ELR (cell line): Measurements from ENCODE around the gene CD63.

Experiments
- DNase-seq: peaks from one replicate; pipeline ENCODE4 v3.0.0-alpha.2; 2015; ENCODE audit warnings: low read depth

CD63 gene

DNA sequence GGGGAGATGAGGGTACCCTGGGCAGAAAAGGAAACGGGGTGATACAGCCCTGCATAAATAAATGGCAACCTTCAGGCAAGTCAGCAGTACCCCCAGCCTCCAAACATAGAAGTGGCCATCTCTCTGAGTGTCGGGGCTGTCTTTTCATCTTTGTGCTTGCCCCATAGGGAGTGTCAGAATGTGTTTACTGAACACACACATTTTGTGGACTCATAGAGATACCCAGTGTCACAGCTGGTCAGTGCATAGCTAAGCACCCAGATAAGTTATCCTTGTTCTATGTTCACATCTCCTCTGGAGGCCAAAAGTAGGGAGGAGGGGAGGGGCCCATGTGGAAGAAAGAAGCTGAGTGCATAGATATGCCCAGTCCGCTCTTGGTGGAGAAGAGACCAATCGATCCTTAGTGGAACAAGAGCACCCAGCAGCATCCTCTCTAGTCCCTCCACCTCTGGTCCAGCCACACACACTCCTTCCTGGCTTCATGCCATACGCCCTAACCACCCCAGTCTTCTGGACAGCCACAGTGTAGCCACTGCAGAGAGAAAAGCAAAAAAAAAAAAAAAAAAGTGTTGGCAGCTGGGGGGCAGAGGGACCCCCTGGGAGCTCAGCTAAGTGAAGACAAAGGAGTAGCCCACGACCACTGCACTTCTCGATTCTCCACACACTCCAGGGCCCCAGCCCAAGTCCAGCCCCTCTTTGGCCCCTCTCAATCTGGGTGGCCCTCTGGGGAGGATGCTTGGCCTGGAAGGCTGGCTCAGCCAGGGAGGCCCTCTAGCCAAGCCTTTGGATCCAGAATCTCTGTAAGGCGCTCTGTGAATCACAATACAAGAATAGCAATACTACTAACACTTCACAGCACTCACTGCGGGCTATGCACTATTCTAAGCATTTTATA, 23.7 kb downstream of the CD63 start:
- no peak for DNase-seq

DNA sequence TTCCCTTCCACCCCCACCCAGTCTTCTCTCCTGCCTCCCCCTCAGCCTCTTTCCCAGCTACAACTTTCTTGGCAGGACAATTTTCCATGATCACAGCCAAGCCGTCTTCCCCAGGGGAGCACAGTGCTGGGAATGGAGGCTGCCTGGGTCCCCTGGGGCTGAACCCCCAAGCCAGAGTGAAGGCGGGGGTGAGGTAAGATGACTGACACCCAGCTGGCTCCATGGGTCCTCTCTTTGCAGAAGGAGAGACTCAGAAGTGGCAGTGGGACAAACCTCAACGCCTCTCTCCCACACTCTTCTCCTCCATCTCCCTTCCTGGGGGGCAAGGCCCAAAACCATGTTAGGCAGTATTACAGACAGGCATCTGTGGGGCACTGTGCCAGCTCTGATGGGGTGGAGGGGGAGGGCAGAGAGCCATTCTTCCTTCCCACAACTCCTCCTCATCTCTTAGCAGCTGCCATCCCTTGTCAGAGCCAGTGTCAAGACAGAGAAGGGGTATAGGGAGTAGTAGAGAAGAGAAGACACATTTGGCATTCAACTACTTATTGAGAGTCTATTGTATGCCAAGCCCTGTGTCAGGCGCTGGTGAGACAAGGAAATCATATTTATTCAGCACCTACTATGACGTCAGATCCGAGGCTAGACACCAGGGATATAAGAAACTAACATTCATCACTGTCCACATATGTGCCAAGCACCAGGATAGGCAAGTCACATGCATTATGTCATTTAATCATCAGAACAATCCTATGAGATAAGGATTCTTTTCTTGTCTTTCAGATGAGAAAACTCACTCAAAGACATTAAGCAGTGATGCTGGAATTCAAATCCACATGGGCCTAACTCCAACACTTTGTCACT, 24.7 kb downstream of the CD63 start:
- no peak for DNase-seq

- DNase-seq, result no peak
These were observed 25.5 kb downstream of the CD63 start for GRCh38 chr12:55703288-55703687.

DNA sequence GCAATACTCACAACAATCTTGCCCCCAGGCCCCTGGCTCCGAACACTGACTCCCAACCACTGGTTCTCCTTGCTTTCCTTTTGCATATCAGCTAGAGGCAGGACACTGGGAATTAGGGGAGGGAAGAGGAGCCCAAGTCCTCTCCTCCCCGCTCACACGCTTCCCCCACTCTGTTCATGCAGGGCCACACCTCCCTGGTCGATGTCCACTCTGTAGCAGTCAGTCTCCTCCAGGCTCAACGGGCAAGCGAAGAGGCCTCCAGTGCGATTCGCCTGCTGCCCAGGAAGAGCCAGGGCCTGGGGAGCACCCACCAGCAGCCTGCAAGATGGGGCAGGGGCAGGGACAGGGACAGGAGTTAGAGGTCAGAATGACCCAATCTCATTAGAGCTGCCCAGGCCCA, 25.9 kb downstream of the CD63 start:
- DNase-seq, result no peak

- DNase-seq, result peak; percentile 65
These were observed 28.4 kb downstream of the CD63 start for GRCh38 chr12:55700255-55701018.

GRCh38 chr12:55699471-55700055, 29.2 kb downstream of the CD63 start:
- DNase-seq, result no peak

DNA sequence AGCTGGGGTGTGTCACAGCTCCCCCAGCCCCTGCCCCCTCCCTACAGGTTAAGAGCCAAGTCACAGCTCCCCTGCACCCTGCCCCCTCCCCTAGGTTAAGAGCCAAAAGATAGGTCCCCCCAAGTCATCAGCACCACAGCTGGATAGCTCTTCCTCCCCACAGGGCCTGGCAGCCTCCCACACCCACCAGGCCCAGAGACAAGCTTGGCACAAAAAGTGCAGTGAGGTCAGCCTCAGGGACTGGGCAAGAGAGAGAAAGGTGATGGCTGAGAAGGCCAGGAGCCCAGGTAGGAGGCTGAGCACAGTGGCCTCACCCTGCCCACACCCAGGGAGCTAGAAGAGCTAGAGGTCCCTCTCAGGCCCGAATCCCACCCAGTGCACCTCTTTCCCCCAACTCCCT, 29.8 kb downstream of the CD63 start:
- DNase-seq, result no peak

DNA sequence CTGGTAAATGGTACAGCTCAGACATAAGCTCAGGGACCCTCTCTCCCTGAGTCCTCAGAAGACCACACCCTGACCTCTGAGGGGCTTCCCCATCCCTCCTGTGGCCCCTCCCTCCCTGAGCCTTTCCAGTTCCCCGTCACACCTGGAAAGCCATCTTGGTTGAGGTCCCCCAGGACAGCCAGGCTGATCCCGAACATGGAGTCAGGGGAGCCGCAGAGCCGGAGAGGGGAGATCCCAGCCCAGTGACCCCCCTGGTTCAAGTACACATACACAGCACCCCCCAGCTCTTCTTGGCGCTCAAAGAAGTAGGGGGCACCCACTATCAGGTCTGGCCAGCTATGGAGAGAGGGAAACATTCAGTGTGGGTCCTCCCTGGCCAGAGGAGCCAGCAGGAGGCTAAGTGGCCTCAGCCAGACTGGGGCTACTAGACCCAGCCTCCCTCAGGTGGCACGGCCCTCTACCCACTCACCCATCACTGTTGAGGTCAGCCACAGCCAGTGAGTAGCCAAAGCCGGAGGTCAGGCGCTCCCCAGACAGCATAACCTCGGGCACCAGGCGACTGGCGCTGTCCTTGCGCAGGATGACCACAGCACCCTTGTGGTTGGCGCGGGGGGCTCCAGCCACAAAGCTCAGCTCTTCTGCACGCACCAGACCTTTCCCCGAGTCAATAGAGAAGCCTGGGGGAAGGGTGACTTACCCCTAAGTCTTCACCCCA, 30.4 kb downstream of the CD63 start:
- no peak for DNase-seq

DNA sequence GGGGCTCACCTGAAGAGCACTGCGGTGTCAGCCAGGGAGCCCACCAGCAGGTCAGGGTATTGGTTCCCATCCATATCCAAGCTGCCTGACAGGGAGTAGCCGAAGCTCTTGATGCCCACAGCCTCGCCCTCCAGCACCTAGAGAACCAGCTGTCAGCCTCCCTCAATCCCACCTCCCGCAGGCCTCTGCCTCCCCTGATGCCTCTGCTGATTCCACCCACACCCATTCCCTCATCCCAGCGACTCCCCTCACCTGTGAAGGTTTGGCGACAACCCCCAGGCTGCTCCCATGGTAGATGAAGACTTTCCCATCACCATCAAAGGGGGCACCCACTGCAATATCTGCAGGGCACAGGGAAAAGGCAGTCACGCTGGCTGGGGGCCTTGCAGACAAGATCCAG, 31.1 kb downstream of the CD63 start:
- no peak for DNase-seq

GRCh38 chr12:55696796-55697462, 31.9 kb downstream of the CD63 start:
- no peak for DNase-seq

- no peak for DNase-seq
These were observed 32.7 kb downstream of the CD63 start for GRCh38 chr12:55696141-55696540.

- no peak for DNase-seq
These were observed 33.5 kb downstream of the CD63 start for GRCh38 chr12:55695349-55695748.

- no peak for DNase-seq
These were observed 34.2 kb downstream of the CD63 start for GRCh38 chr12:55694651-55695050.

- no peak for DNase-seq
These were observed 34.7 kb downstream of the CD63 start for GRCh38 chr12:55694188-55694515.

- DNase-seq, result no peak
These were observed 35.3 kb downstream of the CD63 start for GRCh38 chr12:55693323-55694187.

DNA sequence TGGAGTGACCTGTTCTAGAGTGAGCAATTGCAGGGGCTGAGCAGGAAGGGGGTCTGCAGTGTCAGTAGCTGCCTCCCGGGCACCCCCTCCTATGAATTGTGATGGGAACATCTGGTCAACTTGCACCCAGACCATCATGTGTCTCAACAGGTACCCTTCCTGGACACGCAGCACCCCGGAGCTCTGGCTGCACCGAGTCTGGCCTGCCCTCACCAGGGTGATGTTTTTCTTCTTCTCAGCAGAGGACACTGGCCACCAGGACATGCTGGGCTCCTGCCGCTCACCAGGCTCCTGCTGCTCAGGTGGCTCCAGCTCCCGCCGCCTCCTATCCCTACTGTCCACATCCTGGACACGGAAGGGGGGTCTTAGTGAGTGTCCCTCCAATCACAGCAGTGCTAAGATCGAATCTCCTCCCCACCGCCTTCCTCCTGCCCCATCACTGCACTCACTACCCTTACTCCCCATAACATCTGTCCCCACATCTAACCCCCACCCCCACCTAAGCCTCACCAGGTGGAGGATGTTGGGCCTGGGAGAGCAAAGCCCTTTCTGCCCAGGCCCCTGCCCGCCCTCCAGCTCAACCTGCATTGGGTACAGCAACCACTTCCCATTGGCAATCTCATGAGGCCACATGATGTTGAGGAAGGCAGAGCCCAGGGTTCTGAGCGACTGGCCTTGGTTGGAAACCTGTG, 36.0 kb downstream of the CD63 start:
- DNase-seq, result no peak

GRCh38 chr12:55688716-55689655, 39.8 kb downstream of the CD63 start:
- DNase-seq, result no peak

- no peak for DNase-seq
These were observed 41.1 kb downstream of the CD63 start for GRCh38 chr12:55687746-55688145.
